ENCODE results near the gene MAN2B1.

DNA sequence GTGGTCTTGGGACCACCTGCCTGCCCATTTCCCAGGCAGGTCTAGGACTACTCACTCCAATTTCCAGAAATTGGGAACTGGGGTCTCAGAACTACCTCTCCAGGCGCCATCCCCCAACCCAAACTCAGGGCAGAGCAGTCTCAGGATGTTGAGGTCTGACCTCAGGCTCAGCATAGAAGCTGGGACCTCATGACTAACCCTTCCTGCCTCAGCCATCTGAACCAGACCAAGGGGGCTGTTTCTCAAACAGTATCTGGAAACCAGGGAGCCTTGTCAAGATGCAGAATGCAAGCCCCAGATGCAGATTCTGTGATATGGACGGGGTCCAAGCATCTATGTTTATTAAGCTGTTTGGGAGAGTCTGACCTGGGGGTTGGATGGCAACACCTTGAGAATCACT lies 28.6 kb upstream of the MAN2B1 start:
- TF ChIP-seq, protein P1, sequence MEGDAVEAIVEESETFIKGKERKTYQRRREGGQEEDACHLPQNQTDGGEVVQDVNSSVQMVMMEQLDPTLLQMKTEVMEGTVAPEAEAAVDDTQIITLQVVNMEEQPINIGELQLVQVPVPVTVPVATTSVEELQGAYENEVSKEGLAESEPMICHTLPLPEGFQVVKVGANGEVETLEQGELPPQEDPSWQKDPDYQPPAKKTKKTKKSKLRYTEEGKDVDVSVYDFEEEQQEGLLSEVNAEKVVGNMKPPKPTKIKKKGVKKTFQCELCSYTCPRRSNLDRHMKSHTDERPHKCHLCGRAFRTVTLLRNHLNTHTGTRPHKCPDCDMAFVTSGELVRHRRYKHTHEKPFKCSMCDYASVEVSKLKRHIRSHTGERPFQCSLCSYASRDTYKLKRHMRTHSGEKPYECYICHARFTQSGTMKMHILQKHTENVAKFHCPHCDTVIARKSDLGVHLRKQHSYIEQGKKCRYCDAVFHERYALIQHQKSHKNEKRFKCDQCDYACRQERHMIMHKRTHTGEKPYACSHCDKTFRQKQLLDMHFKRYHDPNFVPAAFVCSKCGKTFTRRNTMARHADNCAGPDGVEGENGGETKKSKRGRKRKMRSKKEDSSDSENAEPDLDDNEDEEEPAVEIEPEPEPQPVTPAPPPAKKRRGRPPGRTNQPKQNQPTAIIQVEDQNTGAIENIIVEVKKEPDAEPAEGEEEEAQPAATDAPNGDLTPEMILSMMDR (IDR thresholded peaks at IDR 0.05; ENCODE audit: low read depth, low read length, poor library complexity, severe bottlenecking) = no peak
- no peak for TF ChIP-seq EZH2phosphoT487 (IDR thresholded peaks at IDR 0.05; ENCODE audit: borderline replicate concordance, low read length)

Measured in DOHH2 (cell line).